Kidney (tissue), 14 donors: ENCODE results near the gene LYPD3. TPM values are rescaled to one million over a fixed set of nuclear protein-coding genes. Genes with fewer than 3 reads are reported as not detected.

Experiments used
- DNase-seq, 5 donors: peaks; one replicate each; pipeline ENCODE4 v3.0.0-alpha.2; 2013 to 2020
- FAIRE-seq: peaks from 2 replicates; lab custom pipeline; 2012; peaks lifted over from hg19 to GRCh38; lab: Jason Lieb, UNC
- H3K27ac ChIP-seq, 2 donors: one replicate each; pipeline ENCODE4 v1.7.0; 2013; ENCODE audit warnings: low read depth in 2 of 2, low read length in 2 of 2, inconsistent platforms in 1 of 2
- H3K27me3 ChIP-seq: one replicate; pipeline ENCODE4 v1.7.1; 2013; ENCODE audit warnings: low read length, inconsistent platforms; ENCODE audit not compliant: control insufficient read depth, insufficient read depth
- H3K36me3 ChIP-seq, 3 donors: one replicate each; pipeline versions ENCODE4 v1.7.0 to v1.7.1; 2013; ENCODE audit warnings: low read length in 3 of 3, control low read depth in 1 of 3, inconsistent platforms in 1 of 3; ENCODE audit not compliant: insufficient read depth in 3 of 3, control insufficient read depth in 2 of 3
- H3K4me1 ChIP-seq, 3 donors: one replicate each; pipeline versions ENCODE4 v1.7.0 to v1.7.1; 2013; ENCODE audit warnings: low read length in 3 of 3, inconsistent platforms in 1 of 3, low read depth in 1 of 3; ENCODE audit not compliant: control insufficient read depth in 2 of 3, insufficient read depth in 2 of 3
- H3K4me3 ChIP-seq, 3 donors: one replicate each; pipeline versions ENCODE4 v1.7.0 to v1.8.1; 2013; ENCODE audit warnings: low read length in 3 of 3, control low read depth in 1 of 3, inconsistent platforms in 1 of 3
- H3K9ac ChIP-seq, 3 donors: one replicate each; pipeline versions ENCODE4 v1.7.0 to v1.7.1; 2013; ENCODE audit warnings: low read length in 3 of 3, control low read depth in 1 of 3, inconsistent platforms in 1 of 3
- H3K9me3 ChIP-seq, 3 donors: one replicate each; pipeline versions ENCODE4 v1.7.0 to v1.7.1; 2013; ENCODE audit warnings: low read length in 3 of 3, control low read depth in 1 of 3, inconsistent platforms in 1 of 3; ENCODE audit not compliant: control insufficient read depth in 2 of 3, insufficient read depth in 1 of 3
- intact Hi-C: fragments of 100-400 bp; cut with DNase I; formaldehyde crosslinking; loops from one replicate; pipeline ENCODE4 v1.11.1; 2022
- polyA plus RNA-seq: library from polyadenylated mRNA; stranded (reverse); fragments of 350-450 nt; fragmentation: Illumina TruSeq; extraction: RNeasy Lipid Tissue Mini Kit (QIAGEN cat#74804); gene quantifications from one replicate; pipeline ENCODE4 v1.2.3, GENCODE V29; 2014; ENCODE audit warnings: low read depth, low replicate concordance; ENCODE audit not compliant: insufficient read depth
- total RNA-seq: library from RNA; stranded (reverse); fragmentation: NEBNext Ultra II Directional; extraction: Animal tissue kit (Norgen Biotek cat#: 25700); gene quantifications from one replicate; pipeline ENCODE4 v1.2.1, GENCODE V29; 2021
- TF ChIP-seq, protein P1 (sequence below): IDR thresholded peaks from 3 replicates; pipeline ENCODE4 v1.5.1; 2012; ENCODE audit warnings: mild to moderate bottlenecking, moderate library complexity, borderline replicate concordance; ENCODE audit not compliant: insufficient read depth; ENCODE audit errors: extremely low read depth
- donor health status: control.
- donor health status: control.
- donor health status: control.
- donor health status: control.
- donor health status: control.
- donor health status: DM: yes; HTN: yes; CAD: no.
- donor health status: Normal renal cell carcinoma (clear cell type).

Gene LYPD3
- total and polyA plus RNA-seq, 2 donors from 2014 or later, result 1.7 to 2.2 TPM

DNA sequence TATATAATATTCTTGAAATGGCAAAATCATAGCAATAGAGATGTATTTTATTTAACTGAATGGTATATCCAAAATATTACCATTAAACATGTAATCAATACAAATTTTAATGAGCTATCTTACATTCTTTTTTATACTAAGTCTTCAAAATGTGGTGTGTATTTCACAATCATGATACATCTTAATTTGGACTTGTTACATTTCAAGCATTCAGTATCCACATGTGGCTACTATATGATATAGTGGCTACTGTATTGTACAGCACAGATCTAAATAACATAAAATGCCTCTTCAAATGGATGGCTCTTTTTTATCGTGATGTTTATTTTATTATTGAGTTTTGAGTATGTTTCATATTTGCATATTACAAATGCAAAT, 42.7 kb downstream of the LYPD3 start:
- Histone ChIP-seq H3K27me3 (no peaks in the 10 kb centered on the region), H3K4me3 (no peak overlapping the region), H3K27ac (no peak overlapping the region), H3K9me3 (no peaks in the 10 kb centered on the region), H3K4me1 (peaks cover 0 to 4% (median 0%) of the 10 kb centered on the region in 3 donors), H3K9ac (no peak overlapping the region), H3K36me3 (no peaks in the 10 kb centered on the region)
- intact Hi-C loops, result no loop called here
- TF ChIP-seq, protein P1, sequence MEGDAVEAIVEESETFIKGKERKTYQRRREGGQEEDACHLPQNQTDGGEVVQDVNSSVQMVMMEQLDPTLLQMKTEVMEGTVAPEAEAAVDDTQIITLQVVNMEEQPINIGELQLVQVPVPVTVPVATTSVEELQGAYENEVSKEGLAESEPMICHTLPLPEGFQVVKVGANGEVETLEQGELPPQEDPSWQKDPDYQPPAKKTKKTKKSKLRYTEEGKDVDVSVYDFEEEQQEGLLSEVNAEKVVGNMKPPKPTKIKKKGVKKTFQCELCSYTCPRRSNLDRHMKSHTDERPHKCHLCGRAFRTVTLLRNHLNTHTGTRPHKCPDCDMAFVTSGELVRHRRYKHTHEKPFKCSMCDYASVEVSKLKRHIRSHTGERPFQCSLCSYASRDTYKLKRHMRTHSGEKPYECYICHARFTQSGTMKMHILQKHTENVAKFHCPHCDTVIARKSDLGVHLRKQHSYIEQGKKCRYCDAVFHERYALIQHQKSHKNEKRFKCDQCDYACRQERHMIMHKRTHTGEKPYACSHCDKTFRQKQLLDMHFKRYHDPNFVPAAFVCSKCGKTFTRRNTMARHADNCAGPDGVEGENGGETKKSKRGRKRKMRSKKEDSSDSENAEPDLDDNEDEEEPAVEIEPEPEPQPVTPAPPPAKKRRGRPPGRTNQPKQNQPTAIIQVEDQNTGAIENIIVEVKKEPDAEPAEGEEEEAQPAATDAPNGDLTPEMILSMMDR, result no peak
- DNase-seq (no peak), FAIRE-seq (no peak)

DNA sequence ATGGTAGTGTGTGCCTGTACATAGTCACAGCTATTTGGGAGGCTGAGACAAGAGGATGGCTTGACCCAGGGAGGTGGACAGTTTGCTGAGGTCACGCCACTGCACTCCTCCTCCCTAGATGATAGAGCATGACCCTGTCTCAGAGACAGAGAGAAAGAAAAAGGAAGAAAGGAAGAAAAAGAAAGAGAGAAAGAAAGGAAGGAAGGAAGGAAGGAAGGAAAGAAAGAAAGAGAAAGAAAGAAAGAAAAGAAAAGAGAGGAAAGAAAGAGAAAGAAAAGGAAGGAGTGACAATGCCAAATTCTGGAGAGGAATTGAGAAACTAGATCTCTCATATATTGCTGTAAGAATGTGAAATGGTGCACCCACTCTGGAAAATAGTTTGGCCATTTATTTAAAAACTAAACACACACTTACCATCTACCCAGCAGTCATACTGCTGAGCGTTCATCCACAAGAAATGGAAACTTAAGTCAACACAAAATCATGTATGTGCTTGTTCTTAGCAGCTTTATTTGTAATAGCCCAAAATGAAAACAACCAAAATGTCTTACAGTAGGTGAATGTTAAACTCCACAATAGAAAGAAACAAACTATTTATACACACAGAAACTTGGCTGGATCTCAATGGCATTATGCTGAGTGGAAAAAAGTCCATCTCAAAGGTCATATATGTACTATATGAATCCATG, 43.3 kb downstream of the LYPD3 start:
- Histone ChIP-seq H3K27ac (no peak overlapping the region), H3K36me3 (no peaks in the 10 kb centered on the region), H3K27me3 (no peaks in the 10 kb centered on the region), H3K9me3 (no peaks in the 10 kb centered on the region), H3K9ac (no peak overlapping the region), H3K4me3 (no peak overlapping the region), H3K4me1 (peaks cover 0 to 4% (median 0%) of the 10 kb centered on the region in 3 donors)
- intact Hi-C loops, result no loop called here
- TF ChIP-seq, protein P1, result no peak
- no peak for FAIRE-seq
- no peak for DNase-seq

DNA sequence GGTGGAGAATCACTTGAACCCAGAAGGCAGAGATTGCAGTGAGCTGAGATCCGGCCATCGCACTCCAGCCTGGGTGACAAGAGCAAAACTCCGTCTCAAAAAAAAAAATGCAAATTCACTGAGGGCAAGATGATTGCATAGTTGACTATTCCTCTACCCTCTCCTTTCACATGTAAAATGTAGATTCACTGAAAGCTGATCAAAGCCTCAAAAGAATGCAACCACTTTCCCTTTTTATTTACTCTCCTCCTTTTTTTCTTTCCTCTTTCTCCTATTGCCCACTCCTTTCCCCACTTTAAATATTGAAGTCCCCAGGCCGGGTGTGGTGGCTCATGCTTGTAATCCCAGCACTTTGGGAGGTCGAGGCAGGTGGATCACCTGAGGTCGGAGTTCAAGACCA, 44.5 kb downstream of the LYPD3 start:
- TF ChIP-seq, protein P1, result no peak
- FAIRE-seq, result no peak

More for the DNA sequence above, 44.5 kb downstream of the LYPD3 start:
- Histone ChIP-seq H3K9me3 (no peaks in the 10 kb centered on the region), H3K27me3 (no peaks in the 10 kb centered on the region), H3K9ac (no peak overlapping the region), H3K4me3 (no peak overlapping the region), H3K27ac (no peak overlapping the region), H3K36me3 (no peaks in the 10 kb centered on the region), H3K4me1 (peaks cover 0 to 4% (median 0%) of the 10 kb centered on the region in 3 donors)
- DNase-seq, result no peak
- intact Hi-C loops, result no loop called here
